Renal cortex interstitium (tissue), 3 donors: ENCODE results near the gene IFNA1. TPM values are rescaled to one million over a fixed set of nuclear protein-coding genes. Genes with fewer than 3 reads are reported as not detected.

ENCODE experiments used
- polyA plus RNA-seq, 3 donors: library from polyadenylated mRNA; unstranded; fragments of 120-200 nt; gene quantifications; one replicate each; pipeline ENCODE4 v1.2.1, GENCODE V29; 2013; ENCODE audit not compliant: insufficient read length in 3 of 3

The IFNA1 gene
- polyA plus RNA-seq, 3 donors = not detected

Other genes starting within 250 kb of the IFNA1 start
- gene IFNA7, start 238.2 kb upstream of the IFNA1 start, polyA plus RNA-seq = not detected
- gene IFNA10, start 233.3 kb upstream of the IFNA1 start, polyA plus RNA-seq = not detected
- not detected for gene IFNA16, start 223.1 kb upstream of the IFNA1 start, polyA plus RNA-seq
- gene IFNA17, start 212.2 kb upstream of the IFNA1 start, polyA plus RNA-seq = not detected
- gene IFNA14, start 200.4 kb upstream of the IFNA1 start, polyA plus RNA-seq = not detected
- gene IFNA5, start 135.1 kb upstream of the IFNA1 start, polyA plus RNA-seq = not detected
- gene KLHL9, start 105.0 kb upstream of the IFNA1 start, polyA plus RNA-seq = 10 to 100 TPM; 43.6 to 53.2 (median 48.8) TPM
- not detected for gene IFNA6, start 89.6 kb upstream of the IFNA1 start, polyA plus RNA-seq
- gene IFNA13, start 72.4 kb upstream of the IFNA1 start, polyA plus RNA-seq = not detected
- not detected for gene IFNA2, start 55.0 kb upstream of the IFNA1 start, polyA plus RNA-seq
- not detected for gene IFNA8, start 31.3 kb upstream of the IFNA1 start, polyA plus RNA-seq
- under 1 TPM in 2 of 3 donors, not detected in 1; 0.13 to 0.17 TPM for gene IFNE, start 41.9 kb downstream of the IFNA1 start, polyA plus RNA-seq